Hepatocyte (in vitro differentiated cells): Measurements from ENCODE around the gene PLEKHM3. TPM values are rescaled to one million over a fixed set of nuclear protein-coding genes. Genes with fewer than 3 reads are reported as not detected.

Experiments used
- DNase-seq: peaks from one replicate; pipeline ENCODE4 v3.0.0-alpha.2; 2016; ENCODE audit warnings: low spot score
- H2AFZ ChIP-seq: fragments of 200-600 bp; sonication (generic); 2 replicates; pipeline ENCODE4 v1.6.0; 2016; ENCODE audit warnings: antibody characterized with exemption, mild to moderate bottlenecking
- H3K27ac ChIP-seq: fragments of 200-600 bp; sonication (generic); 2 replicates; pipeline ENCODE4 v1.5.1; 2016; ENCODE audit warnings: mild to moderate bottlenecking
- H3K27me3 ChIP-seq: fragments of 200-600 bp; sonication (generic); 2 replicates; pipeline ENCODE4 v1.6.1; 2016
- H3K36me3 ChIP-seq: fragments of 200-600 bp; sonication (generic); replicated peaks from 2 replicates; pipeline ENCODE4 v1.5.1; 2016; ENCODE audit warnings: low read depth; ENCODE audit not compliant: insufficient read depth
- H3K4me1 ChIP-seq: fragments of 200-600 bp; sonication (generic); 2 replicates; pipeline ENCODE4 v1.5.1; 2016; ENCODE audit warnings: mild to moderate bottlenecking, moderate library complexity; ENCODE audit not compliant: insufficient read depth
- H3K4me2 ChIP-seq: fragments of 200-600 bp; sonication (generic); 2 replicates; pipeline ENCODE4 v1.6.0; 2016
- H3K4me3 ChIP-seq: fragments of 200-600 bp; sonication (generic); 2 replicates; pipeline ENCODE4 v1.5.1; 2016; ENCODE audit warnings: mild to moderate bottlenecking
- H3K79me2 ChIP-seq: fragments of 200-600 bp; sonication (generic); 2 replicates; pipeline ENCODE4 v1.6.0; 2017; ENCODE audit warnings: mild to moderate bottlenecking
- H3K9me2 ChIP-seq: fragments of 200-600 bp; sonication (generic); replicated peaks from 2 replicates; pipeline ENCODE4 v1.6.0; 2017; ENCODE audit warnings: mild to moderate bottlenecking; ENCODE audit not compliant: insufficient read depth
- H3K9me3 ChIP-seq: fragments of 200-600 bp; sonication (generic); 2 replicates; pipeline ENCODE4 v1.5.1; 2016; ENCODE audit warnings: low read depth, mild to moderate bottlenecking
- H4K20me1 ChIP-seq: fragments of 200-600 bp; sonication (generic); 2 replicates; pipeline ENCODE4 v1.6.0; 2016; ENCODE audit warnings: mild to moderate bottlenecking; ENCODE audit not compliant: insufficient read depth, poor library complexity, severe bottlenecking
- CTCF ChIP-seq: fragments of 200-600 bp; sonication (generic); IDR thresholded peaks from 2 replicates; pipeline ENCODE4 v1.5.1; 2016; ENCODE audit warnings: antibody characterized with exemption, mild to moderate bottlenecking; ENCODE audit not compliant: poor library complexity
- EZH2 ChIP-seq: fragments of 200-600 bp; sonication (generic); IDR thresholded peaks from 2 replicates; pipeline ENCODE4 v1.6.1; 2016; ENCODE audit warnings: antibody characterized with exemption, mild to moderate bottlenecking, borderline replicate concordance
- EZH2phosphoT487 ChIP-seq: fragments of 200-600 bp; sonication (generic); IDR thresholded peaks from one replicate; pipeline ENCODE4 v1.6.1; 2018; ENCODE audit warnings: antibody characterized with exemption, mild to moderate bottlenecking, low read depth, moderate library complexity; ENCODE audit not compliant: unreplicated experiment, severe bottlenecking
- WGBS: methylation state at CpG from one replicate; pipeline ENCODE4 v1.1.6; 2016; ENCODE audit warnings: low lambda C conversion rate; ENCODE audit errors: missing lambda C conversion rate; 5-methylcytosine and 5-hydroxymethylcytosine counted together
- polyA plus RNA-seq: library from polyadenylated mRNA; unstranded; fragments of >200 nt; fragmentation: Nextera tagmentation; extraction: Ambion mirVana; gene quantifications from 2 replicates; pipeline ENCODE4 v1.2.1, GENCODE V29; 2016
- small RNA-seq: library from RNA; depleted of rRNA; stranded (forward); fragments of <200 nt; gene quantifications from one replicate; pipeline ENCODE3, GENCODE V24; 2014
- total RNA-seq: library from RNA; depleted of rRNA; stranded (reverse); fragments of >200 nt; gene quantifications from 2 replicates; pipeline ENCODE4 v1.2.3, GENCODE V29; 2014

Gene PLEKHM3
- total and polyA plus RNA-seq, 2 experiments from 2014 or later: 4.2 to 11.1 TPM

GRCh38 chr2:207772081-207772843, 253.1 kb downstream of the PLEKHM3 start:
- H4K20me1 ChIP-seq: peaks cover 5% of the 10 kb centered on the region
- DNase-seq: peak; percentile 54
- TF ChIP-seq CTCF (no peak), EZH2phosphoT487 (no peak), EZH2 (no peak)
- peaks cover 20% of the 10 kb centered on the region for H3K79me2 ChIP-seq
- peak overlapping the region; percentile 51 for H3K27ac ChIP-seq
- no peak overlapping the region for H2AFZ ChIP-seq
- H3K4me3 ChIP-seq: no peak overlapping the region
- peaks cover 8% of the 10 kb centered on the region for H3K4me1 ChIP-seq
- no peaks in the 10 kb centered on the region for H3K9me2 ChIP-seq
- no peaks in the 10 kb centered on the region for H3K27me3 ChIP-seq
- H3K4me2 ChIP-seq: no peak overlapping the region
- no peaks in the 10 kb centered on the region for H3K9me3 ChIP-seq
- no peaks in the 10 kb centered on the region for H3K36me3 ChIP-seq
- WGBS: 62% methylated on average over 13 of the region's 13 CpGs

GRCh38 chr2:207771421-207771820, 253.9 kb downstream of the PLEKHM3 start:
- Histone ChIP-seq H3K9me3 (no peaks in the 10 kb centered on the region), H4K20me1 (peaks cover 5% of the 10 kb centered on the region), H3K36me3 (no peaks in the 10 kb centered on the region), H3K4me2 (peak overlapping the region; percentile 96), H3K27me3 (no peaks in the 10 kb centered on the region), H3K27ac (peak overlapping the region; percentile 71), H3K4me3 (no peak overlapping the region), H3K9me2 (no peaks in the 10 kb centered on the region), H3K4me1 (peaks cover 8% of the 10 kb centered on the region), H3K79me2 (peaks cover 27% of the 10 kb centered on the region), H2AFZ (peak overlapping the region; percentile 15)
- no peak for TF ChIP-seq CTCF
- TF ChIP-seq EZH2phosphoT487: no peak
- no peak for TF ChIP-seq EZH2
- 82% methylated on average over 14 of the region's 14 CpGs for WGBS
- no peak for DNase-seq

Small RNA genes lying within 50 kb of the gene (small RNA-seq; reads per million reads assigned to genes)
- gene RNA5SP116 (not detected), gene RNU6-360P (not detected)

Other genes starting within 250 kb of the PLEKHM3 start
- not detected in 2 replicates for gene CRYGD, start 99.0 kb upstream of the PLEKHM3 start, total RNA-seq
- 0.47 and 0.85 TPM in 2 replicates for gene CRYGD, start 99.0 kb upstream of the PLEKHM3 start, polyA plus RNA-seq
- 1.3 TPM in 1 of 2 replicates, not detected in the other for gene CRYGC, start 104.3 kb upstream of the PLEKHM3 start, total RNA-seq
- 1.3 TPM in 2 replicates for gene CRYGC, start 104.3 kb upstream of the PLEKHM3 start, polyA plus RNA-seq
- not detected in 2 replicates for gene CRYGB, start 120.6 kb upstream of the PLEKHM3 start, total RNA-seq
- gene CRYGB, start 120.6 kb upstream of the PLEKHM3 start, polyA plus RNA-seq: not detected in 2 replicates
- gene CRYGA, start 138.1 kb upstream of the PLEKHM3 start, total RNA-seq: not detected in 2 replicates
- not detected in 2 replicates for gene CRYGA, start 138.1 kb upstream of the PLEKHM3 start, polyA plus RNA-seq
- not detected in 2 replicates for gene C2orf80, start 164.5 kb upstream of the PLEKHM3 start, total RNA-seq
- not detected in 2 replicates for gene C2orf80, start 164.5 kb upstream of the PLEKHM3 start, polyA plus RNA-seq
- gene IDH1, start 229.5 kb upstream of the PLEKHM3 start, total RNA-seq: 404 and 411 TPM in 2 replicates
- gene IDH1, start 229.5 kb upstream of the PLEKHM3 start, polyA plus RNA-seq: 235 and 263 TPM in 2 replicates
- gene PIKFYVE, start 240.7 kb upstream of the PLEKHM3 start, total RNA-seq: 30.3 and 30.7 TPM in 2 replicates
- 6.1 and 7.3 TPM in 2 replicates for gene PIKFYVE, start 240.7 kb upstream of the PLEKHM3 start, polyA plus RNA-seq